Measurements from ENCODE around the gene PARD3.

Gene PARD3

DNA sequence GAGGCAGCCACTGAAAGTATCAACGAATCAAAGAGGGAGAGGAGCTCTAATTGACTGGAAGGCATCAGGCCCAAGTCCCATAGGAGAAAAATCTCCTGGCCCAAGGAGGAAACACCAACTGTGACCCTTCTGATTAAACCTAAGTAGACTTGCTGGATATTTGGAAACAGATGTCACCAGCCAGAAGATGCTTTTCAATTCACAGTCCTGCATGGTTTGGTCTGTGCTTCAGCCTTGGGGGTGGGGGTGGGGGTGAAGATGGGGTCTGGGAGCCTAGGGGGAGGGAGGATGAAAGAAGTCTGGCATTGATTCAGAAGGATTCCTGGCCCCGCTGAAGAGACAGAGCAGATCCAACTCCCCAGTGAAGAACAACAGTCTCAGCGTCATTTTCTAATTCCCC lies 623.7 kb downstream of the PARD3 start:
- DNase-seq = no peak

DNA sequence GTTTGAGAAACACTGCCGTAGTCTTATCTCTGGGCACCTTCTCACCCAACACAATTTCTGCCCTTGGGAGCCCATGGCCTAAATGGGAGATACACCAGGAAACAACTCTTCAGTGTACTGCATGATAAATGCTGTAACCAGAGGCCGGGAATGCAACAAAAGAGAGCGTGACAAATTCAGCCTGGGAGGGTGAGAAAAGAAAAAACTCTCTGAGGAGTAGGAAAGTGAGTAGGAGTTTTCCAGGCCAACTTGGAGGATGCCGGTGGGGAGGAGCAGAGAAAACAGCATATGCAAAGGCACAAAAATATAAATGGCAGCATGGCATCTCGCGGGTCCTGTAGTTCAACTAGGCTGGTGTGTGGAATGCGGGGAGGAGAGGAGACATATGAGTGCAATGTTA lies 624.5 kb downstream of the PARD3 start:
- no peak for DNase-seq

GRCh38 chr10:34189830-34190229 lies 625.3 kb downstream of the PARD3 start:
- no peak for DNase-seq

DNA sequence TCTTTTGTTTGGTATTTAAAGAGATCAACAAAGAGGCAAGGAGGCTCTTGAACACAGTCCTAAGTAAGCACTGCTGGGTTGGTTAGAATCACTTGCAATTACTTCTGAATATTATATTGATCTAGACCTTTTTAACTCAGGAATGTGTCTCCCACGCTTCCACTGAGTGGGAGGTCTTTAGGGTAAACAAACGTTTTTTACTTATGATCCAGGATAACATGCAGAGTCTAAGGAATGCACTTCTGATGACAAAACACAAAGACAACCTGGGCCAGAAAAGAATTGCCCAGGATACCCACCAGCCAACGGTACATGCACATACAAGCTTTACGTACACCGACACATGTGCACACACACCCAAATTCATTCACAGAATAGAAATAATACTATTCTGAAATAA lies 626.9 kb downstream of the PARD3 start:
- DNase-seq = no peak

DNA sequence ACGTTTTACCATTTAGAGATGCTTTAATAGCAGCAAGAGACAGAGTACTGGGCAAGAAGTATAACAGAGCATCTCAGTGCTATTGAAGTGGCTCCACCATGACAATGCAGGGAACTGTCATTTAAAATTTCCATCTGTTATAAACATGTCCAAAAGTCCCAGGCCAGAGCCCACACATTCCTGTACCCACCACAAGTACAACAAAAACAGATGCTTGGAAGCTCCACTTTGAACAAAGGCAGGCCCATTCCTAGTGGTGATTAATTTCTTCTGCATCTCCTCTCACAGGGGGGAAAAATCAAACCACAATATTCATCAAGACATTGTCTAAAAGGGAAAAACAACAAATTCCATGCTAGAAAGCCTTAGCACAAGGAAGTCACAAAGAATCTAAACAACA lies 627.9 kb downstream of the PARD3 start:
- DNase-seq = no peak

- DNase-seq = no peak
These were observed 628.4 kb downstream of the PARD3 start for GRCh38 chr10:34186745-34187144.

DNA sequence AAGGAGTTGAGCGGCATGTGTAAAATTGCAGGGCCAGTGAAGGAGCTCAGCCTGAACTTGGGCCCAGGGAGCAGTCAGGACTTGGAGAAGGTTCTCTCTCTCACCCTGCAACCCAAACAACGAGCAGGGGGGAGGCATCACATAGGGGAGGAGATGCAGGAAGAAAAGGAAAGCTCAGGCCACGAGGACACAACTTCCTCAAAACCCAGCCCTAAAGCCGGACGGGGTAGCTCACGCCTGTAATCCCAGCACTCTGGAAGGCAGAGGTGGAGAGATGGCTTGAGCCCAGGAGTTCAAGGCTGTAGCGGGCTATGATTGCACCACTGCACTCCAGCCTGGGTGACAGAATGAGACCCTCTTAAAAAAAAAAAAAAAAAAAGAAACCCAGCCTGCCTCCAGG lies 629.1 kb downstream of the PARD3 start:
- no peak for DNase-seq

GRCh38 chr10:34184939-34185386 lies 630.1 kb downstream of the PARD3 start:
- DNase-seq = no peak

DNA sequence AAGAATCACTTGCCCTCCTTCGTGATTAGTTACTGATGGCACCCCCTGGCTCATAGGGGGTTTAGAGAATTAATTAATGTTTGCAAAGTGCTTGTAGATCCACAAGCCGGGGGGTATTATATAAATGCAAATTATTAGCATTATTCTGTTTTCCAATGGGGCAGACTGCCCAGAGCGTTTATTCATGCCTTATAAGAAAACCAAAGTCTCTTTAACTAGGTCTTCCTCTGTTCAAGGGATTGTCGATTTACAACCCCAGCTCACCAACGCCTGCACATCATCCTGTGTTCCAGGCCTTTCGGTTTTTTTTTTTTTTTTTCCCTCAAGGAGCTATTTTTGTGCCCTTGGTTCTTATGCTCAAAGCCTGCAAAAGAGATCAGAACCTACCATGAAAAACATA lies 630.7 kb downstream of the PARD3 start:
- no peak for DNase-seq

DNA sequence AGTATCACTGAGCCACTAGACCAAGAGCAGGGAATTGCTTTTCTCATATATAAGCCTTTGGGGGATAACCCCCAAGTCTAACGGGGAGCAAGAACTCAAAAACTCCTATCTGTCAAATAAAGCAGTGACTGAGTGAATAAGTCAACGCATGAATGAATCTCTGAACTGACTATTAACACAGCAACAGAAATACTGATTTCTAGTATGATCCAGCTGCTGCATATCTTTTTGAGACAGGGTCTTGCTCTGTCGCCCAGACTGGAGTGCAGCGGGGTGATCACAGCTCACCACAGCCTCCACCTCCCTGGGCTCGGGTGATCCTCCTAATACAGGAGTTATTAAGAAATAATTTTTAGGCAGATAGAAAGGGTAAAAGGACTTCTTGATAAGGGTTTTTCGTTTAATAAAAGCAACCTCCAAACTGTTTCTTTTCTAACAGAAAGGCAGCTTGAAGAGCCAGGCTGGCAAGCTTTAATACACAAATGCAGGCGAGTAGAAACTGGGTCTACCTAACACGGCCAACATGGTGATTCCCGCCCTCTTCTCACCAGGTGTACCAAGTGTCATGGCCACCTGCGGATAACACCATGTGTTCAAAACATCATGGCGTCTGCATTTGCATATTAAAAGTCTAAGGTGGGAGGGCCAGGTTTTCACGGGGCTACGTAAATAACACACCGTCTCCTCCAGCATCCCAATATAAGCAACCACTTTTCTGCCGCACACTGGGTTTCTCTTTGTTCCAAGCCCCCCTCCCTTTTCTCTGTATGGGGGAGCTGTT lies 631.9 kb downstream of the PARD3 start:
- no peak for DNase-seq

DNA sequence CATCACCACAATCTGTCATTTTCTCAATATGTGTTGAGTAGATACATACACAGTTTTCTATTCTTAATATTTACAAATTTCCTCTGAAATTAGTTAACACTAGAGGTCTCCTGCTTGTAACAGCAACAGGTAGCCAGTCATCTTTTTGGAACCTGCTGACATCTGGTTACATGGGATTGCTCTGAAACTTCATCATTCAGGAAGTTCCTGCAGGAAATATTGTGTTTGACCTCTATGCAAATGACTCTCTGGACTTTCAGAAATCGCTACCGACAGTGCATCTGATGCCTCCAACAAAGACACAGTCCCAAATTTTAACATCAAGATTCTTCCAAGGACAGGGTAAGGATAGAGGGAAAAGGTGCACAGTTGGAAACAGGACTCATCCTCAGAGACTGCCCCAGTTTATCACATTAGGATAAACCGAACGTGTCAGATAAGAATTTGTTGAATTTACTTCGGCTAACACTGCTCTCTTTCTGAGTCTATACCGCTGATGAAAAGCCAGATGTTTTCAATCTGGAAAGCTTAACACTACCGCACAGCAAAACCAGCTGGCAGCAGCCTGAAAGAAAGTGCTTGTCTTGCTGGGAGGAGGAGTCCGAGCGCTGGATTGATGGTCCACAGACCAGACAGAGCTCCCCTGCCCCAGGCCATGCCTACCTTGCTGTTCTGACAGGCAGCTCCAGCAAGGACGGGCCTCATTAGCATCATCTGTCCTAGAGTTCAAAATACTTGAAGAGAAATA lies 633.4 kb downstream of the PARD3 start:
- no peak for DNase-seq

DNA sequence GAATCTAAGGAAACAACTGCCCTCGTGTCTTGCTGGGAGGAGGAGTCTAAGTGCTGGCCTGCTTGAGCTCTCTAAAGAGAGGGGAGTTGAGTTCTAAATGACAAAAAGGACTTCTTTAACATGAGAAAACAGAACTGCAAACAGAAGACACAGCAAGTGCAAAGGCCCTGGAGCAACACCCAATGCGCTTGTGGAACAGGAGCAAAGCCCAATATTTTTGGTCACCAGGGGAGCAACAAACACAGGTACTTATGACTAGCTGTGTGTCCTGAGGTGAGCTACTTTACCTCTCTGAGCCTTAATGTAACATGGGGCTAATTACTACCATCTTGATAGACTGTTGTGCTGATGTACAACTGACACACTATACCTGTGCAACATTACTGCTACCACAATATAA lies 634.3 kb downstream of the PARD3 start:
- DNase-seq = no peak

- DNase-seq = no peak
These were observed 635.8 kb downstream of the PARD3 start for GRCh38 chr10:34179280-34179679.

DNA sequence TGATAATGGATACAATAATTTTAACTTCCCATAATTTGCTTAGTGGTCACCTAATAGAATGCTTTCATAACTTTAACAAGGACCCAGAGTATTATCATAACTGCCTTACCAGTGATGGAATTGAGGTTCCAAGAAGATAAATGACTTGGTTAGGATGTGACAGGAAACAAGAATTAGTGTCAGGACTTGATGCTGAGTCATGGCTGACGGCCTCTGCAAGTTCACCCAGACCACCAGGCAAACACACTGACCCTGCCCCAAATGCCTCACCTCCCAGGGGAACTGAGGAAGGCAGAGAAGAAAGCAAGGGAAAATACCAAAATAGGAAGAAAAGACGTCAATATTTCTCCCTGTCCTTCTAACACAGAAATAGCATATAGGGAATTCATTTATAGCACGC lies 636.3 kb downstream of the PARD3 start:
- DNase-seq = no peak

- no peak for DNase-seq
These were observed 636.9 kb downstream of the PARD3 start for GRCh38 chr10:34178196-34178595.

DNA sequence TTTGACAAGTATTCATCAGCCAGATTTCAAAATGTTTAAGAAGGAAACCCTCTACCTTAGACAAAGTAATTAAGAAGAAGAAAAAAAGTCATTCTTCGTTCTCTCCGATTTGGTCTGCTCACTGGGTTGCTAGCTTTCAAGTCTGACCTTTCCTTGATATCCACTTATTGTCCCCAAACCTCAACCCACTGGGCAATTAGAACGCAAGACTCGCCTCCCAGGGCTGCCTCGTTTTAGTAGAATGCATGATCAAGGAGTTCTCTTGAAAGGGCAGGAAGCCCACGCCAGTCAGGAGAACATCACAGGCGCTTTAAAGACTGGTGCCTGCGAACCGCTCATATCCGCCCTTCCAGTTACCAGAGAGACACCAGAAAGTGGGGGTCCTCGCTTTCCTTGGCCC lies 637.7 kb downstream of the PARD3 start:
- DNase-seq = no peak

- no peak for DNase-seq
These were observed 638.7 kb downstream of the PARD3 start for GRCh38 chr10:34176351-34176750.

GRCh38 chr10:34175121-34175520 lies 640.0 kb downstream of the PARD3 start:
- no peak for DNase-seq

DNA sequence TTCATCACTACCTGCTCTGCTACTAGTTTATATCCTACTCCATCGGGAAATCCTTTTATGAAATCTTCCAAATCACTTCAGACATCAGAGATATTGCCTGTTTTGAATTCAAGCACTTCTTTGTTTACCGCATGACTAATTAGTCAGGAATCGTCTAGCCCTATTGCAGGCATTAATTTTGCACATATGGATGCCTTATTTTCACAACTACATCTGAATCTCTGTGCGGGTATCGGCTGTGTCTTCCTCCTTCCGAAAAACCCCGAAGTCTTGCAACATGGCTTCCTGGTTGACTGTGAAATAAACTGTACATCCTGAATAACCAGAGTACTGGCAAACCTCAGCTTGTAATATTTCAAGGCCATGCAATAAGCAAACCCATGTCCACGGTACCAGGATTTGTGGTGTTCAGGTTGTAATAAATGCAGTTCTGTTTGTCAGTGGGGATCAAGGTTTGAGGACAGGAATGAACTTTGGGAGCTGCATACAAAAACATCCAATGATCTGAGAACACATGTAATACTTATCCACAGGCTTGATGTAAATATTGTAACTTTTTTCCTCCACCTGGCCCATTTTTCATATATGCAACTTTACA lies 642.1 kb downstream of the PARD3 start:
- DNase-seq = no peak

DNA sequence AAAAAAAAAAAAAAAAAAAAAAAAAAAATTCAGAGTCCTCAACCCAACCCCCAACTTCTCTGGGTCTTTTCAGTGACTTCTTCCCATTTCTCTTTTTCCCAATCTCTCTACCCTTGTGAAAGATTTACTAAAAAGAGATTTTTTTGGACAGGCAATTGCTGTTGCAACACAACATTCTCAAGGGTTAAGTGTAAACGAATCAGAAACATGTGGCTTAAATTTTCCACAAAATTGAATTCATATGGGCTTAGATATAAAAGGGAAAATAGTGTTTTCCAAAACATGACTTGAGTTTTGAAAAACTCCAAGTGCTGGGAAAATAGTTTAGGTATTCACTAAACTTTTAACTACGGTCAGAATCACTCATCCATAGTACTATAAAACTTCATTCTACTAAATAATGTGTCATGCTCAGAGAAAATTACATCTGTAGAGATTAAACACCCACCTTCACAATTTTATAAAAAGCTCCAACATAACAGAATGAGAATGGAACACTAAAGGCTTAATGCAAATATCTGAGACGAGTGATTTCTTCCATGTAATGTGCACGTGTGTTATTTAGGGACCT lies 643.1 kb downstream of the PARD3 start:
- DNase-seq = no peak

- DNase-seq = no peak
These were observed 645.4 kb downstream of the PARD3 start for GRCh38 chr10:34169677-34170076.

DNA sequence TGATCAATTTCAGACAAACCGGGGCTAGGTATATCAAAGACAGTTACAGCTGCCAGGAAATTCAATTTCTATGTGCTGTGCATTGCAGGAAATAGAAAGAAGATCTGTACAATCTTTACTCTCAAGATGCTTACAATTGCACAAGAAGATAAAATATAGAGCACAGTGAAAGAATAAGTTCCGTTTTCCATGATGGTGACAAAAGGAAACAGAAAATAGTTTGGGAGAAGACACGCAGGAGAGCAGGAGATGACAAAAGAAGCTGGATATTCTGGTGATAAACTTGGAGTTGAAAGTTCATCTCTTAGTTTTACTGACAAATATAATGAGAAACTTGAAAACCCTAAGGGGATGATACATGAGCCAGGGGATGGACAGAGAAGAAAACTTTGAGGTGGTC lies 646.0 kb downstream of the PARD3 start:
- DNase-seq = no peak

DNA sequence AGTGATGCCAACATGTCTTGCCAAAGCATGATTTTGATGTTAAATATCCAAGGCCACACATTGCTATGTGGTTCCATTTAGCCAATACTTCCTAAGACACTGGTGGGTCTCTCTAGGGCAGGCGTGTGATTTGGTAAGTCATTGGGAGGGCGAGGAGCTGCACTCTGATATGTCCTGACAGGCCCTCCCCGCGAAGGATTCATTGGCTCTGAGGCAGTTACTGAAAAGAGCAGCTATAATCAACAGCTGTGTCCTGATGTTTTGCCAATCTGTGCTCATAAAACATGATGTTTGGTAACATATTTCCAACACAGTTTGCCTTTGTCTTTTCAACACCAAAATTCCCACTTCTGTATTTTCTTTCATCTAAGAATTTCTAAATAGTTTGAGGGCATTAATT lies 646.7 kb downstream of the PARD3 start:
- DNase-seq = no peak

GRCh38 chr10:34166823-34167222 lies 648.3 kb downstream of the PARD3 start:
- DNase-seq = no peak
